Panc1 (cell line): Measurements from ENCODE around the gene MT1X. TPM values are rescaled to one million over a fixed set of nuclear protein-coding genes. Genes with fewer than 3 reads are reported as not detected.
"Not testable (repeated sequence)": the region's sequence is repeated elsewhere in the genome, so short reads cannot be mapped to it uniquely, and the experiment has no call there.

Source experiments
- ATAC-seq: fragments of 200-7000 bp; cut with Tn5 transposase; 2 replicates; pipeline ENCODE4 v1.9.1; 2020; ENCODE audit warnings: mild to moderate bottlenecking, moderate library complexity
- BruUV-seq: library from RNA; stranded (reverse); fragments of 400-500 nt; replicated peaks from 2 replicates; lab custom pipeline; 2021; lab: Mats Ljungman, UMichigan
- CTCF ChIA-PET: fragments of 300-600 bp; sonication (Branson Sonifier 250); formaldehyde crosslinking; loops from one replicate; lab custom pipeline; 2022; ENCODE audit warnings: antibody characterized with exemption; lab: Charles Lee
- POLR2A ChIA-PET: fragments of 300-600 bp; sonication (Branson Sonifier 250); formaldehyde crosslinking; loops from one replicate; lab custom pipeline; 2022; ENCODE audit warnings: antibody characterized with exemption; lab: Charles Lee
- DNase-seq: peaks from one replicate; pipeline ENCODE4 v3.0.0-alpha.2; 2010; ENCODE audit warnings: low read depth, low spot score
- H3K27ac ChIP-seq: 2 replicates; pipeline ENCODE4 v1.5.1; 2011; ENCODE audit warnings: mild to moderate bottlenecking, low read length, inconsistent platforms
- H3K27me3 ChIP-seq: fragments of 200-500 bp; sonication (Bioruptor generic); 2 replicates; pipeline ENCODE4 v1.6.0; 2014; ENCODE audit warnings: low read length, inconsistent platforms; ENCODE audit not compliant: control insufficient read depth, insufficient read depth
- H3K36me3 ChIP-seq: fragments of 200-500 bp; sonication (Bioruptor generic); 2 replicates; pipeline ENCODE4 v1.5.1; 2014; ENCODE audit warnings: inconsistent platforms, mild to moderate bottlenecking, low read length, moderate library complexity; ENCODE audit not compliant: control insufficient read depth, insufficient read depth
- H3K4me1 ChIP-seq: 2 replicates; pipeline ENCODE4 v1.5.1; 2011; ENCODE audit warnings: inconsistent platforms, mild to moderate bottlenecking, low read length, moderate library complexity; ENCODE audit not compliant: control insufficient read depth, insufficient read depth
- H3K4me3 ChIP-seq, 2 experiments: 2 replicates each; pipeline ENCODE4 v1.5.1; 2011 to 2012; ENCODE audit warnings: low read depth in 2 of 2, low read length in 2 of 2, mild to moderate bottlenecking in 2 of 2, inconsistent platforms in 1 of 2, moderate library complexity in 1 of 2
- H3K9me3 ChIP-seq: fragments of 200-500 bp; sonication (Bioruptor generic); 2 replicates; pipeline ENCODE4 v1.5.1; 2014; ENCODE audit warnings: low read depth, mild to moderate bottlenecking, inconsistent platforms, low read length, moderate library complexity; ENCODE audit not compliant: control insufficient read depth, insufficient read depth
- CTCF ChIP-seq: fragments of 450-650 bp; IDR thresholded peaks from 2 replicates; pipeline ENCODE4 v1.5.1; 2017; ENCODE audit warnings: mild to moderate bottlenecking
- POLR2AphosphoS5 ChIP-seq: IDR thresholded peaks from 2 replicates; pipeline ENCODE4 v1.6.1; 2012; ENCODE audit warnings: mild to moderate bottlenecking, low read depth, low read length, moderate library complexity
- REST ChIP-seq, 2 experiments: IDR thresholded peaks; 2 replicates each; pipeline ENCODE4 v1.6.1; 2011 to 2012; ENCODE audit warnings: low read depth in 2 of 2, control low read depth in 1 of 2, low read length in 1 of 2, mild to moderate bottlenecking in 1 of 2, moderate library complexity in 1 of 2; ENCODE audit not compliant: insufficient read depth in 1 of 2
- SIN3A ChIP-seq: IDR thresholded peaks from 2 replicates; pipeline ENCODE4 v1.6.1; 2012; ENCODE audit warnings: low read depth, mild to moderate bottlenecking, low read length, moderate library complexity, borderline replicate concordance; ENCODE audit not compliant: insufficient read depth
- TCF7L2 ChIP-seq: IDR thresholded peaks from 2 replicates; pipeline ENCODE4 v1.6.1; 2011; ENCODE audit warnings: mild to moderate bottlenecking, low read depth, low read length, inconsistent platforms
- in situ Hi-C: cut with HindIII; loops from 2 replicates; pipeline ENCODE4 v1.10.0; 2016; ENCODE audit warnings: low sequenced_read_pairs, low pct_unique_long_range_greater_than_20kb
- intact Hi-C: fragments of 100-400 bp; cut with micrococcal nuclease; formaldehyde crosslinking; loops from one replicate; pipeline ENCODE4 v1.10.0; 2022; ENCODE audit not compliant: unreplicated experiment
- total RNA-seq: library from RNA; stranded (reverse); gene quantifications from one replicate; pipeline ENCODE4 v1.2.1, GENCODE V29; 2021; ENCODE audit not compliant: unreplicated experiment

Gene MT1X
- total RNA-seq, 1 experiment from 2014 or later = 25.9 TPM

GRCh38 chr16:56672761-56673536, 9.3 kb upstream of the MT1X start:
- H3K4me3 ChIP-seq = no peak overlapping the region
- TF ChIP-seq SIN3A (no peak), REST (IDR thresholded peaks at IDR 0.05; ENCODE audit: insufficient read depth in 1 of 2, low read depth in 2 of 2, low read length in 1 of 2) (no peak), POLR2AphosphoS5 (no peak), TCF7L2 (no peak), CTCF (no peak)
- ATAC-seq (no peak), DNase-seq (no peak)
- BruUV-seq = no TSS peak
- in situ Hi-C loops (no loop called here), intact Hi-C loops (no loop called here)
- no peaks in the 10 kb centered on the region for H3K4me1 ChIP-seq
- ChIA-PET POLR2A (interaction anchor here (0.6 kb wide), 1 partner anchor 44 kb away, joined by 3 read pairs; no protein-coding TSS in a partner anchor), CTCF (interaction anchor here (0.6 to 1.4 kb wide), 2 partner anchors 23 to 29 kb away, joined by 5 to 6 read pairs; no protein-coding TSS in a partner anchor)
- no peaks in the 10 kb centered on the region for H3K36me3 ChIP-seq
- H3K27me3 ChIP-seq = no peaks in the 10 kb centered on the region
- no peak overlapping the region for H3K27ac ChIP-seq
- H3K9me3 ChIP-seq = no peaks in the 10 kb centered on the region

GRCh38 chr16:56673921-56674320, 8.3 kb upstream of the MT1X start:
- no peak overlapping the region for H3K27ac ChIP-seq
- TF ChIP-seq CTCF = peak; percentile 82
- TF ChIP-seq SIN3A = no peak
- in situ Hi-C loops (no loop called here), intact Hi-C loops (no loop called here)
- no peaks in the 10 kb centered on the region for H3K9me3 ChIP-seq
- BruUV-seq = no TSS peak
- CTCF ChIA-PET = interaction anchor here (0.7 to 1.4 kb wide), 3 partner anchors 28 to 876 kb away, joined by 3 to 6 read pairs (median 3); no protein-coding TSS in a partner anchor
- H3K4me1 ChIP-seq = no peaks in the 10 kb centered on the region
- H3K36me3 ChIP-seq = no peaks in the 10 kb centered on the region
- no peak overlapping the region for H3K4me3 ChIP-seq
- peak; percentile 81; the same call in 1 of the 2 replicates for ATAC-seq
- POLR2A ChIA-PET = interaction anchor here (0.7 kb wide), 1 partner anchor 72 kb away, joined by 3 read pairs; no protein-coding TSS in a partner anchor
- no peaks in the 10 kb centered on the region for H3K27me3 ChIP-seq
- no peak for DNase-seq

- H3K27ac ChIP-seq, ATAC-seq, DNase-seq, H3K4me3 ChIP-seq, H3K4me1 ChIP-seq, intact Hi-C loops, POLR2A ChIA-PET, H3K27me3 ChIP-seq, BruUV-seq, H3K9me3 ChIP-seq, H3K36me3 ChIP-seq, in situ Hi-C loops: not testable (repeated sequence)
- CTCF ChIA-PET = interaction anchor here (1.4 kb wide), 1 partner anchor 27 kb away, joined by 6 read pairs; no protein-coding TSS in a partner anchor
Observed at GRCh38 chr16:56674570-56674969, 7.7 kb upstream of the MT1X start.
